Parathyroid adenoma (tissue), 2 donors: Measurements from ENCODE around the gene CUX1.
"Not testable (repeated sequence)": the region's sequence is repeated elsewhere in the genome, so short reads cannot be mapped to it uniquely, and the experiment has no call there.

Source experiments
- H2AFZ ChIP-seq: fragments of 300-600 bp; sonication (generic); one replicate; pipeline ENCODE4 v1.7.0; 2017; ENCODE audit warnings: antibody characterized with exemption, mild to moderate bottlenecking
- H3K27ac ChIP-seq: fragments of 300-600 bp; sonication (generic); one replicate; pipeline ENCODE4 v1.7.0; 2017
- H3K27me3 ChIP-seq: fragments of 300-600 bp; sonication (generic); one replicate; pipeline ENCODE4 v1.7.0; 2017; ENCODE audit warnings: low read length; ENCODE audit not compliant: control insufficient read depth, insufficient read depth
- H3K36me3 ChIP-seq: fragments of 300-600 bp; sonication (generic); one replicate; pipeline ENCODE4 v1.7.0; 2017; ENCODE audit warnings: low read length; ENCODE audit not compliant: control insufficient read depth, insufficient read depth
- H3K4me1 ChIP-seq: fragments of 300-600 bp; sonication (generic); one replicate; pipeline ENCODE4 v1.7.0; 2017; ENCODE audit warnings: control low read depth
- H3K4me2 ChIP-seq: fragments of 300-600 bp; sonication (generic); one replicate; pipeline ENCODE4 v1.7.0; 2017; ENCODE audit warnings: low read length
- H3K4me3 ChIP-seq: fragments of 300-600 bp; sonication (generic); one replicate; pipeline ENCODE4 v1.7.0; 2017; ENCODE audit warnings: low read depth, low read length
- H3K79me2 ChIP-seq: fragments of 300-600 bp; sonication (generic); one replicate; pipeline ENCODE4 v1.7.0; 2017; ENCODE audit warnings: control low read depth
- H3K9ac ChIP-seq: fragments of 300-600 bp; sonication (generic); one replicate; pipeline ENCODE4 v1.7.0; 2017; ENCODE audit warnings: mild to moderate bottlenecking
- H3K9me3 ChIP-seq: fragments of 300-600 bp; sonication (generic); one replicate; pipeline ENCODE4 v1.7.0; 2017; ENCODE audit warnings: low read length; ENCODE audit not compliant: control insufficient read depth
- TF ChIP-seq, protein P1 (sequence below): fragments of 300-600 bp; sonication (generic); IDR thresholded peaks from one replicate; pipeline ENCODE4 v1.7.0; 2017; ENCODE audit warnings: antibody characterized with exemption, mild to moderate bottlenecking
- donor health status: primary hyperparathyroidism.

Gene CUX1

DNA sequence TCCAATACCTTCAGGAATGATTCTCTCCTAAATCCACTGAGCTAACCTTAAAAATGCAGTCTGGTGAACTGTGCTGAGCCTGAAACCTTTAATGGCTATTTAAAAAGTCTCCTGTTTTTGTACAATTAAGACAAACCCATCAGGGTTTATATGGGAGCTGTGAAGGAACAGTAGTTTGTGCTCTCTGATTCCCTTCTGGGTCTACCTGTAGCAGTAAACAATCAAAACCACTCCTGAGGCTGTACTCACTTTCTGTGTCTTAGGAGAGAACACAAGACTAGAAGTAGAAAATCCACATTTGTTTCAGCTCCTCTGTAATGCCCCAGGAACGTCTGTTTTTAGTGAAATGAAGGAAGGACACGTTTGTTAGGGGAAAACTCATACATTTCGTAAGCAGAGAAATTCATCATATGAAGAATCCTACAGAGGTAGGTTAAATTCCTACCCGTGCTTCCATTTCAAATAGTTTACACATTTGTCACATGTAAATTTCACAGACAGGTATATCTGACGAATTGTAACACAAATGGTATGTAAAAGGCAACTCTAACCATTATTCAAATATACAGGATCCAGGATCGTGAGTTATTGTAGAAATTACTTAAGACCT lies 2.6 kb downstream of the CUX1 start:
- Histone ChIP-seq H3K27ac (no peak overlapping the region), H3K4me2 (no peak overlapping the region), H3K79me2 (peaks cover 32% of the 10 kb centered on the region), H3K36me3 (peaks cover 2% of the 10 kb centered on the region), H3K9me3 (no peaks in the 10 kb centered on the region), H3K4me1 (no peaks in the 10 kb centered on the region), H3K9ac (no peak overlapping the region), H3K27me3 (no peaks in the 10 kb centered on the region), H2AFZ (no peak overlapping the region), H3K4me3 (no peak overlapping the region)
- TF ChIP-seq, protein P1, sequence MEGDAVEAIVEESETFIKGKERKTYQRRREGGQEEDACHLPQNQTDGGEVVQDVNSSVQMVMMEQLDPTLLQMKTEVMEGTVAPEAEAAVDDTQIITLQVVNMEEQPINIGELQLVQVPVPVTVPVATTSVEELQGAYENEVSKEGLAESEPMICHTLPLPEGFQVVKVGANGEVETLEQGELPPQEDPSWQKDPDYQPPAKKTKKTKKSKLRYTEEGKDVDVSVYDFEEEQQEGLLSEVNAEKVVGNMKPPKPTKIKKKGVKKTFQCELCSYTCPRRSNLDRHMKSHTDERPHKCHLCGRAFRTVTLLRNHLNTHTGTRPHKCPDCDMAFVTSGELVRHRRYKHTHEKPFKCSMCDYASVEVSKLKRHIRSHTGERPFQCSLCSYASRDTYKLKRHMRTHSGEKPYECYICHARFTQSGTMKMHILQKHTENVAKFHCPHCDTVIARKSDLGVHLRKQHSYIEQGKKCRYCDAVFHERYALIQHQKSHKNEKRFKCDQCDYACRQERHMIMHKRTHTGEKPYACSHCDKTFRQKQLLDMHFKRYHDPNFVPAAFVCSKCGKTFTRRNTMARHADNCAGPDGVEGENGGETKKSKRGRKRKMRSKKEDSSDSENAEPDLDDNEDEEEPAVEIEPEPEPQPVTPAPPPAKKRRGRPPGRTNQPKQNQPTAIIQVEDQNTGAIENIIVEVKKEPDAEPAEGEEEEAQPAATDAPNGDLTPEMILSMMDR = no peak

DNA sequence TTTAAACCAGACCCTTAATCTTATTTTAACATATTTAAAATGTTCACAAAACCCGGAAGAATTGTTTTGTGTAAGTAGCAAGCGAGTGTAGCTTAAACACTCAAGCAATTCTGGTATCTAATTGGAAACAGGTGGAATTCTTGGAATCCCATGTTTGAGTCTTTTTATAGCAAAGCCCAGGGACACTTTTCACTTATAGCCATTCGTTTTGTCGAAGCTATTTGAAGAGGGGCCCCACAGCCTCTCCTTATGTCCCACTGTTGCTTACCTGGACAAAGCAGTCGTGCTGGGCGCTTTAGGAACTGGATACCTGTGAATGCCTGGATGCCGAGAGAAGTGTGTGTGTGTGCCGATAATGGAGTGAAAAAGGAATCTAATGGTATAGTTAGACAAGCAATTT lies 3.3 kb downstream of the CUX1 start:
- Histone ChIP-seq H3K27me3 (no peaks in the 10 kb centered on the region), H3K27ac (no peak overlapping the region), H3K9me3 (no peaks in the 10 kb centered on the region), H3K36me3 (peaks cover 2% of the 10 kb centered on the region), H2AFZ (no peak overlapping the region), H3K4me3 (no peak overlapping the region), H3K4me1 (no peaks in the 10 kb centered on the region), H3K79me2 (peaks cover 33% of the 10 kb centered on the region), H3K4me2 (no peak overlapping the region), H3K9ac (no peak overlapping the region)
- TF ChIP-seq, protein P1 = no peak

DNA sequence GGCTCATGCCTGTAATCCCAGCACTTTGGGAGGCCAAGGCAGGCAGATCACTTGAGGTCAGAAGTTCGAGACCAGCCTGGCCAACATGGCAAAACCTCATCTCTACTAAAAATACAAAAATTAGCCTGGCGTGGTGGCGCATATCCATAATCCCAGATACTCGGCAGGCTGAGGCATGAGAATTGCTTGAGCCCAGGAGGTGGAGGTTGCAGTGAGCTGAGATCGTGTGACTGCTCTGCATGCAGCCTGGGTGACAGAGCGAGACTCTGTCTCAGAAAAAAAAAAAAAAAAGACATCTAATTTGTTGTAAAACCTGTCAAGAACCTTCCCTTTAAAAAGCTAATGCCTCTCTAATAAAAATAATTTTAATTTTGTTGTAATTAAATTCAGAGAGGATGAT lies 5.2 kb downstream of the CUX1 start:
- not testable (repeated sequence) for H3K4me1 ChIP-seq, H3K27ac ChIP-seq, H3K4me3 ChIP-seq, H3K27me3 ChIP-seq, H3K4me2 ChIP-seq, H3K9ac ChIP-seq, H3K36me3 ChIP-seq, H3K9me3 ChIP-seq, H2AFZ ChIP-seq
- peaks cover 46% of the 10 kb centered on the region for H3K79me2 ChIP-seq

DNA sequence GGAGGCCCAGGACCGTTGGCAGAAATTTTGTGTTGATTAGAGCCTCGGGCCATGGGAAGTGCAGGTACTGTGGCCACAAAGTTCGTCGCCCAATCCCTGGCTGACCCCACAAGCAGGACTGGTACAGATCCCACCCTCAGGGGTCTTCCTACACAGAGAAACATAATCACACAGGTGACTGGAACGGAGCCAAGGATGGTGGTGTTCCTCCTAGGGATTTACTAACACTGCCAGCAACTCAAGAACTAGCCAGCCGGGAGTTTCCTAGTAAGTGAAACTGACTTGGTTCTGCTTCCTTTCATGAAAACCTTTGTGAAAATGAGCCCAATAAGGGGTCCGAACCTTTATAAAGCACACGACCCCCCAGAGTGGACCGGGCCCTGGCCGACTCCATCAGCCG lies 5.7 kb downstream of the CUX1 start:
- Histone ChIP-seq H2AFZ (no peak overlapping the region), H3K4me2 (no peak overlapping the region), H3K36me3 (peaks cover 2% of the 10 kb centered on the region), H3K4me1 (no peaks in the 10 kb centered on the region), H3K27ac (no peak overlapping the region), H3K4me3 (no peak overlapping the region), H3K79me2 (peaks cover 48% of the 10 kb centered on the region), H3K9me3 (no peaks in the 10 kb centered on the region), H3K27me3 (no peaks in the 10 kb centered on the region), H3K9ac (no peak overlapping the region)
- TF ChIP-seq, protein P1 = no peak

DNA sequence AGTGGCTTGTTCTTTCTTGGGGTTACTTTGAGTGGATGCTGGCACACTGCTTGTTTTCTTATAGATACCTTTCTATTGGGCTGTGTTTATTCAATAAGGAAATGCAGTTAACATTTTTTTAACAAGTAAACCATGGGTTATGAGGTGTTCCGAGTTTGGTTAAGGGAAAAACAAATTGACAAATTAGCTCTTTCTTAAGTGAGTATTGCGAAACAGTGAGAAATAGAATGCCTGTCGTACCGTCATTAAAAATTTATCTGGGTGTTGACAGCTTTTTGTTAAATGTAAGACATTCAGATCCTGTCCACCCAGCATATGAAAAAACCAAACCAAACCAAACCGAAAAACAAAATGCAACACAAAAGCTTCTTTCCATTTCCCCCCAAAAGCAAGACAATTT lies 6.2 kb downstream of the CUX1 start:
- Histone ChIP-seq H3K27me3 (no peaks in the 10 kb centered on the region), H3K79me2 (peaks cover 53% of the 10 kb centered on the region), H3K4me1 (no peaks in the 10 kb centered on the region), H3K4me3 (no peak overlapping the region), H3K4me2 (no peak overlapping the region), H3K36me3 (peaks cover 2% of the 10 kb centered on the region), H3K9ac (no peak overlapping the region), H3K9me3 (no peaks in the 10 kb centered on the region), H3K27ac (no peak overlapping the region), H2AFZ (no peak overlapping the region)
- TF ChIP-seq, protein P1 = no peak
